HEK293T (cell line): ENCODE data around the gene AKNA.

Source experiments
- ARNT ChIP-seq: fragments of 450-650 bp; IDR thresholded peaks from 2 replicates; pipeline ENCODE4 v1.6.1; 2017; ENCODE audit warnings: mild to moderate bottlenecking
- BHLHE40 ChIP-seq: fragments of 450-650 bp; IDR thresholded peaks from 2 replicates; pipeline ENCODE4 v1.6.1; 2016; ENCODE audit warnings: mild to moderate bottlenecking, moderate library complexity, borderline replicate concordance
- ELF4 ChIP-seq: fragments of 450-650 bp; IDR thresholded peaks from 2 replicates; pipeline ENCODE4 v1.6.1; 2017; ENCODE audit warnings: antibody characterized with exemption
- FOXA1 ChIP-seq: fragments of 450-650 bp; IDR thresholded peaks from 2 replicates; pipeline ENCODE4 v1.6.1; 2016; ENCODE audit warnings: mild to moderate bottlenecking
- FOXM1 ChIP-seq: fragments of 450-650 bp; IDR thresholded peaks from 2 replicates; pipeline ENCODE4 v1.6.1; 2017; ENCODE audit warnings: mild to moderate bottlenecking, borderline replicate concordance
- HDGF ChIP-seq: fragments of 450-650 bp; IDR thresholded peaks from 2 replicates; pipeline ENCODE4 v1.6.1; 2017; ENCODE audit warnings: antibody characterized with exemption, borderline replicate concordance
- L3MBTL2 ChIP-seq: fragments of 450-650 bp; conservative IDR thresholded peaks from 2 replicates; pipeline ENCODE4 v1.6.1; 2016; ENCODE audit warnings: mild to moderate bottlenecking
- LEF1 ChIP-seq: fragments of 450-650 bp; IDR thresholded peaks from 2 replicates; pipeline ENCODE4 v1.6.1; 2017; ENCODE audit warnings: mild to moderate bottlenecking, borderline replicate concordance
- SP1 ChIP-seq: fragments of 450-650 bp; IDR thresholded peaks from 2 replicates; pipeline ENCODE4 v1.6.1; 2017
- SUZ12 ChIP-seq: fragments of 450-650 bp; IDR thresholded peaks from 2 replicates; pipeline ENCODE4 v1.6.1; 2016; ENCODE audit warnings: mild to moderate bottlenecking

DNA sequence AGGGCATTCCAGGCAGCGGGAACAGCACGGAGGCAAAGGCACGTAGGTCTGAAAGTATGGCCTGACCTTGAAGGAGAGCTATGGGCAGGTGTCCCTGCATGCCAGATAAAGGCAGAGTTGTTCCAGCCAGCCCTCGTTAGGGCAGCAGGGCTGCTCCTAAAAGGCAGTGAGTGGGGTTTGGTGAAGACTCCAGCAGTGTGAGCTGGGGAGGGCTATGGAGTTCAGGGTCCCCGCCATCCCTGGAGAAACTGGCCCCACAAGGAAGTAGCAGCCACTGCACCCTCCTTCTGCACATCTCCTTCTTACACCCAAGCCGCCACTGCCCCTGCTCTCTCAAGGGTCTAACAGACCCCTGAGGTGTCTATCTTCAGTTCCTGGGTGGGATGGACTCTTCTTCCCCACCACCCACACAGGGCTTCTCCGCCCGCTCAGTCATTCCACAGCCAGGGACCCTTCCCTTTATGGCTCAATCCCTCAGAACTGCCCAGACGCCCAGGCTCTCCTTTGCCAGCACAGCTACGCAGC, 1.4 kb downstream of the AKNA start:
- TF ChIP-seq SP1 (no peak), ARNT (no peak), FOXA1 (no peak), ELF4 (no peak), SUZ12 (no peak), BHLHE40 (no peak), FOXM1 (no peak), LEF1 (no peak), L3MBTL2 (no peak), HDGF (no peak)
